PC-3 (cell line): ENCODE measurements around the gene LRP1B. TPM values are rescaled to one million over a fixed set of nuclear protein-coding genes. Genes with fewer than 3 reads are reported as not detected.

Experiments used
- ATAC-seq: fragments of 200-7000 bp; cut with Tn5 transposase; 2 replicates; pipeline ENCODE4 v1.9.1; 2020; ENCODE audit warnings: mild to moderate bottlenecking, moderate library complexity
- BruUV-seq: library from RNA; stranded (reverse); fragments of 400-500 nt; replicated peaks from 2 replicates; lab custom pipeline; 2021; lab: Mats Ljungman, UMichigan
- CTCF ChIA-PET: fragments of 300-600 bp; sonication (Branson Sonifier 250); formaldehyde crosslinking; loops from one replicate; lab custom pipeline; 2022; ENCODE audit warnings: antibody characterized with exemption; lab: Charles Lee
- POLR2A ChIA-PET: fragments of 300-600 bp; sonication (Branson Sonifier 250); formaldehyde crosslinking; loops from one replicate; lab custom pipeline; 2022; ENCODE audit warnings: antibody characterized with exemption; ENCODE audit not compliant: unreplicated experiment; lab: Charles Lee
- DNase-seq: peaks from one replicate; pipeline ENCODE4 v3.0.0-alpha.2; 2015
- H2AFZ ChIP-seq: fragments of 300-600 bp; sonication (generic); 2 replicates; pipeline ENCODE4 v1.6.0; 2016; ENCODE audit warnings: antibody characterized with exemption, low read length
- H3F3A ChIP-seq: fragments of 300-600 bp; sonication (generic); one replicate; pipeline ENCODE4 v1.6.0; 2017; ENCODE audit warnings: antibody characterized with exemption, low read length, control low read depth, mild to moderate bottlenecking; ENCODE audit not compliant: unreplicated experiment
- H3K27ac ChIP-seq: fragments of 300-600 bp; sonication (generic); 2 replicates; pipeline ENCODE4 v1.5.1; 2016; ENCODE audit warnings: mild to moderate bottlenecking, low read length
- H3K27me3 ChIP-seq: fragments of 300-600 bp; sonication (generic); 2 replicates; pipeline ENCODE4 v1.6.1; 2016; ENCODE audit warnings: low read length, mixed read lengths
- H3K36me3 ChIP-seq: fragments of 300-600 bp; sonication (generic); 2 replicates; pipeline ENCODE4 v1.6.1; 2016; ENCODE audit warnings: low read depth, mixed run types, low read length, mixed read lengths
- H3K4me1 ChIP-seq: fragments of 300-600 bp; sonication (generic); 2 replicates; pipeline ENCODE4 v1.5.1; 2016; ENCODE audit warnings: low read length; ENCODE audit not compliant: insufficient read depth
- H3K4me2 ChIP-seq: fragments of 300-600 bp; sonication (generic); 2 replicates; pipeline ENCODE4 v1.6.0; 2016; ENCODE audit warnings: low read length
- H3K4me3 ChIP-seq: fragments of 300-600 bp; sonication (generic); 2 replicates; pipeline ENCODE4 v1.5.1; 2016; ENCODE audit warnings: mild to moderate bottlenecking, low read length, mixed read lengths
- H3K79me2 ChIP-seq: fragments of 300-600 bp; sonication (generic); 2 replicates; pipeline ENCODE4 v1.6.1; 2017; ENCODE audit warnings: low read length, mixed read lengths
- H3K9ac ChIP-seq: fragments of 300-600 bp; sonication (generic); 2 replicates; pipeline ENCODE4 v1.6.0; 2016; ENCODE audit warnings: mild to moderate bottlenecking, low read length
- H3K9me2 ChIP-seq: fragments of 300-600 bp; sonication (generic); replicated peaks from 2 replicates; pipeline ENCODE4 v1.6.1; 2016; ENCODE audit warnings: mixed run types, low read length, mixed read lengths
- H3K9me3 ChIP-seq: fragments of 300-600 bp; sonication (generic); 2 replicates; pipeline ENCODE4 v1.6.1; 2016; ENCODE audit warnings: low read length, mixed read lengths
- H4K20me1 ChIP-seq: fragments of 300-600 bp; sonication (generic); 2 replicates; pipeline ENCODE4 v1.6.1; 2016; ENCODE audit warnings: low read length, mixed read lengths
- EZH2 ChIP-seq: fragments of 300-600 bp; sonication (generic); IDR thresholded peaks from one replicate; pipeline ENCODE4 v1.6.1; 2017; ENCODE audit warnings: antibody characterized with exemption, mild to moderate bottlenecking, low read length; ENCODE audit not compliant: unreplicated experiment
- EZH2phosphoT487 ChIP-seq: fragments of 300-600 bp; sonication (generic); IDR thresholded peaks from 2 replicates; pipeline ENCODE4 v1.6.1; 2018; ENCODE audit warnings: mild to moderate bottlenecking, antibody characterized with exemption, low read length, borderline replicate concordance
- intact Hi-C: fragments of 100-400 bp; cut with micrococcal nuclease; formaldehyde crosslinking; loops from 2 replicates; pipeline ENCODE4 v1.9.0; 2023
- total RNA-seq: library from RNA; depleted of rRNA; stranded (reverse); fragments of >200 nt; gene quantifications from 2 replicates; pipeline ENCODE4 v1.2.3, GENCODE V29; 2014
- TF ChIP-seq, protein P1 (sequence below): fragments of 300-600 bp; sonication (generic); conservative IDR thresholded peaks from 2 replicates; pipeline ENCODE4 v1.5.1; 2017; ENCODE audit warnings: antibody characterized with exemption, low read depth, mild to moderate bottlenecking, low read length

LRP1B gene
- total RNA-seq, 1 experiment from 2014 or later: 0.04 TPM

DNA sequence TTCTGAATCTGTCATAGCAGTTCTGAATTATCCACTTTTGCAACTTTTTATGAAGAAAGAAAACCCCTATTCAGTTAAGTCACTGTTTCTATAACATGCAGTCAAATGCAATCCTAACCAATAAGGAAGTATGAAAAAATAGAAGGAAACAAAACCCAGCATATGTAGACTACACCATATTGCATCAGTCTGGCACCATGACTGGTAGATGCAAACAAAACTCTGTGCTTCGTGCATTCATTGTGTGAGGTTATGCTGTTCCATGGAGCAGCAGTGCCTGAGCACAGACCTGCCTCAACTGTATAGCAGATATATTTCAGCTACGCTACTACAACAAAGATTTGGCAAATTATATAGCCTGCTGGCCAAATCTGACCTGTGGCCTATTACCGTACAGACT is 325.5 kb downstream of the LRP1B start:
- H3K4me1 ChIP-seq: no peaks in the 10 kb centered on the region
- H3K9ac ChIP-seq: no peak overlapping the region
- POLR2A ChIA-PET: no interaction called here
- intact Hi-C loops: no loop called here
- no peaks in the 10 kb centered on the region for H3K79me2 ChIP-seq
- H4K20me1 ChIP-seq: no peaks in the 10 kb centered on the region
- no peaks in the 10 kb centered on the region for H3F3A ChIP-seq
- H3K9me3 ChIP-seq: no peaks in the 10 kb centered on the region
- H3K36me3 ChIP-seq: no peaks in the 10 kb centered on the region
- no peak overlapping the region for H2AFZ ChIP-seq
- ATAC-seq: no peak
- no peaks in the 10 kb centered on the region for H3K9me2 ChIP-seq
- TF ChIP-seq, protein P1, sequence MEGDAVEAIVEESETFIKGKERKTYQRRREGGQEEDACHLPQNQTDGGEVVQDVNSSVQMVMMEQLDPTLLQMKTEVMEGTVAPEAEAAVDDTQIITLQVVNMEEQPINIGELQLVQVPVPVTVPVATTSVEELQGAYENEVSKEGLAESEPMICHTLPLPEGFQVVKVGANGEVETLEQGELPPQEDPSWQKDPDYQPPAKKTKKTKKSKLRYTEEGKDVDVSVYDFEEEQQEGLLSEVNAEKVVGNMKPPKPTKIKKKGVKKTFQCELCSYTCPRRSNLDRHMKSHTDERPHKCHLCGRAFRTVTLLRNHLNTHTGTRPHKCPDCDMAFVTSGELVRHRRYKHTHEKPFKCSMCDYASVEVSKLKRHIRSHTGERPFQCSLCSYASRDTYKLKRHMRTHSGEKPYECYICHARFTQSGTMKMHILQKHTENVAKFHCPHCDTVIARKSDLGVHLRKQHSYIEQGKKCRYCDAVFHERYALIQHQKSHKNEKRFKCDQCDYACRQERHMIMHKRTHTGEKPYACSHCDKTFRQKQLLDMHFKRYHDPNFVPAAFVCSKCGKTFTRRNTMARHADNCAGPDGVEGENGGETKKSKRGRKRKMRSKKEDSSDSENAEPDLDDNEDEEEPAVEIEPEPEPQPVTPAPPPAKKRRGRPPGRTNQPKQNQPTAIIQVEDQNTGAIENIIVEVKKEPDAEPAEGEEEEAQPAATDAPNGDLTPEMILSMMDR: no peak
- TF ChIP-seq EZH2phosphoT487: no peak
- no peak for TF ChIP-seq EZH2
- CTCF ChIA-PET: no interaction called here
- H3K4me2 ChIP-seq: no peak overlapping the region
- no peak overlapping the region for H3K4me3 ChIP-seq
- H3K27me3 ChIP-seq: no peaks in the 10 kb centered on the region
- no TSS peak for BruUV-seq
- no peak overlapping the region for H3K27ac ChIP-seq
- DNase-seq: no peak

DNA sequence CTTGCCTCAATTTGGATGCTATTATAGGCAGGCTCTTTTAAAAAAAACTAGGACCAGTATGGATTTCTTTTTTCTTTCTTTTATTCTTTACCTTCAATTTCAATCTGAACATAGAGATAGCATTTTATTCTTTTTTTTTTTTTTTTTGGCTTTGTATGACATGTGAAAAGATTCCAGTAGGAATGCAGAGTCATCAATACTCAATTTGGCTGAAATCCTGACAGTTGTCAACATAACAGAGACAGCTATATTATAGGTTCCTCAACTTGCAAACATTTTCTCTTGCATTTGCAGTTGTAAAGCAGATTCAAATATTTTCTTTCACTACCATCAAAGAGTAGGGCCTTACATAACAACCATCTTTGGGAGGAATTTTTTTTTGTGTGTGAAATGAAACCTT is 334.4 kb downstream of the LRP1B start:
- H3K27me3 ChIP-seq: no peaks in the 10 kb centered on the region
- no TSS peak for BruUV-seq
- no peak overlapping the region for H3K4me2 ChIP-seq
- H3K9ac ChIP-seq: no peak overlapping the region
- H3F3A ChIP-seq: no peaks in the 10 kb centered on the region
- no peak for ATAC-seq
- no peaks in the 10 kb centered on the region for H3K4me1 ChIP-seq
- ChIA-PET POLR2A (no interaction called here), CTCF (no interaction called here)
- H3K9me3 ChIP-seq: no peaks in the 10 kb centered on the region
- no peaks in the 10 kb centered on the region for H4K20me1 ChIP-seq
- H3K79me2 ChIP-seq: no peaks in the 10 kb centered on the region
- intact Hi-C loops: no loop called here
- H2AFZ ChIP-seq: no peak overlapping the region
- no peak overlapping the region for H3K4me3 ChIP-seq
- H3K9me2 ChIP-seq: no peaks in the 10 kb centered on the region
- H3K27ac ChIP-seq: no peak overlapping the region
- TF ChIP-seq EZH2phosphoT487 (no peak), EZH2 (no peak)
- TF ChIP-seq, protein P1: no peak
- no peaks in the 10 kb centered on the region for H3K36me3 ChIP-seq
- no peak for DNase-seq

DNA sequence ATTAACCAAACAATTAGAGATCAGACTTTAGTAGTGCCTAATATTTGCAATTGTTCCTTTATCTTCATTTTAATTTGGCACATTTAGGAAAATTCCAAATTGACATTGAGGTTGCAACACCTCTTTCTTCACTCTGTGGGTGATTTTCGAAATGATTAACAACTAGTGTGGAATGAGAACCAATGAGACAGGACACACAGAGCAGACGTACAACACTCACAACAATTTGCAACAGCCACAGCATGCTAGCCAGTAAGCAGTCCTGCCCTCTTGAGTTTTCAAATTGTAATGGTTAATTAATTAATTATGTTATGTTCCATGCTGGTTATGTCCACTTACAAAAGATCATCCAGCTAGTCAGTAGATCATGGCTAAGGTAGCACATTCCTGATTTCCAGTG is 339.3 kb downstream of the LRP1B start:
- Histone ChIP-seq H3K4me1 (no peaks in the 10 kb centered on the region), H3K9me2 (no peaks in the 10 kb centered on the region), H3F3A (no peaks in the 10 kb centered on the region), H3K9me3 (no peaks in the 10 kb centered on the region), H4K20me1 (no peaks in the 10 kb centered on the region), H3K4me2 (no peak overlapping the region), H3K27me3 (no peaks in the 10 kb centered on the region), H2AFZ (no peak overlapping the region), H3K79me2 (no peaks in the 10 kb centered on the region), H3K4me3 (no peak overlapping the region), H3K36me3 (no peaks in the 10 kb centered on the region), H3K9ac (no peak overlapping the region), H3K27ac (no peak overlapping the region)
- DNase-seq (no peak), ATAC-seq (no peak)
- POLR2A ChIA-PET: no interaction called here
- intact Hi-C loops: no loop called here
- CTCF ChIA-PET: interaction anchor here (0.6 kb wide), 1 partner anchor 27 kb away, joined by 4 read pairs; no protein-coding TSS in a partner anchor
- no peak for TF ChIP-seq EZH2
- TF ChIP-seq, protein P1: no peak
- TF ChIP-seq EZH2phosphoT487: no peak
- BruUV-seq: no TSS peak
